Activated T-cell treated with anti-CD3 and anti-CD28 coated beads, Interleukin-2, amount 50 U/mL, for 4 hours (primary cell): ENCODE data around the gene DEFB114. TPM values are rescaled to one million over a fixed set of nuclear protein-coding genes. Genes with fewer than 3 reads are reported as not detected.
"Not testable (repeated sequence)": the region's sequence is repeated elsewhere in the genome, so short reads cannot be mapped to it uniquely, and the experiment has no call there.

ENCODE experiments used
- ATAC-seq, 2 donors: fragments of 200-7000 bp; cut with Tn5 transposase; one replicate each; pipeline ENCODE4 v1.10.0; 2021
- DNase-seq: peaks from one replicate; pipeline ENCODE4 v3.0.0-alpha.2; 2020
- H3K27me3 Mint-ChIP-seq: one replicate; pipeline ENCODE4 v1.8.0; 2021; ENCODE audit warnings: low read depth, mixed read lengths
- H3K36me3 Mint-ChIP-seq: one replicate; pipeline ENCODE4 v1.8.0; 2022; ENCODE audit warnings: mixed read lengths; ENCODE audit not compliant: insufficient read depth
- H3K4me1 Mint-ChIP-seq: one replicate; pipeline ENCODE4 v1.8.0; 2021; ENCODE audit warnings: low read depth, mixed read lengths
- H3K4me3 Mint-ChIP-seq: one replicate; pipeline ENCODE4 v1.8.0; 2021; ENCODE audit warnings: mild to moderate bottlenecking, moderate library complexity, mixed read lengths
- H3K9me3 Mint-ChIP-seq: one replicate; pipeline ENCODE4 v1.8.0; 2021; ENCODE audit warnings: mixed read lengths
- total RNA-seq, 3 donors: library from RNA; stranded (reverse); gene quantifications; one replicate each; pipeline ENCODE4 v1.2.1, GENCODE V29; 2021

DEFB114 gene
- total RNA-seq, 3 donors from 2014 or later, result not detected

DNA sequence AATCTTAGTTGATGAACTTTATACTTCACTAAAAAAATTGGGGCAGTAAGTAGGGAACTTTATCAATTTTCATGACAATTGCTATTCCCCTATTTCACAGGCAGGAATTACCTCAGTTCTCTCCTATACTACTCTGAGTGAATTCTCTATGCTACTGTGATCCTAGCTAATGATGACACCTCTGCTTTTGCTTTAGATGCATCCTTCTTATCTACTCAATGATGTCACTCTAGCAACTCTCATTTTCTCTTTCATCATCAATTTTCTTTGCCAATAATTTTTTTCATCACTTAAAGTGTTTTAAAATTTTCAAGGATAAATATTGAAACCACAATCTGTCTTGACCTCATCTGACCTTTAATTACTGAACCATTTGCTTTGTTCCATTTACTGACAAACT, 8.1 kb downstream of the DEFB114 start:
- DNase-seq (no peak), ATAC-seq (no peak)
- H3K36me3 Mint-ChIP-seq, result no peaks in the 10 kb centered on the region
- H3K27me3 Mint-ChIP-seq, result no peaks in the 10 kb centered on the region
- no peaks in the 10 kb centered on the region for H3K4me1 Mint-ChIP-seq
- peaks cover 6% of the 10 kb centered on the region for H3K9me3 Mint-ChIP-seq
- H3K4me3 Mint-ChIP-seq, result no peak overlapping the region

DNA sequence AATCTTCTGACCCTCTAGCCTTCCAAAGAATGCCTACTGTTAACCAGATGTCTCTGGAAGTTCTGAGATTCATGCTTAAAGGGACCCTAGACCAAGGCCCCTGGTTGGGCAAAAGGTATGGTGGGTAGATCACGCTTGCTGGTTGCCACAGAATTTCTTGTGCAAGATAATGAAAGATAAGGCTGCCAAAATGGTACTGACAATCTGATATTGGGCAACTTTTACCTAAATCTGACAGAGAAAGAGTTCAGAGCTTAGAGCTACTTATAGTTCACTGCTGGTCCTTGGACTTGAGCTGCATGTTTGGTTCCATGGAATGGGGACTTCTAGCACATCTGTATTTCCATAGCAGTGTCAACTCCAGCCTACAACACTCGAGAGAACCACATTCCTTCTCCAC, 12.0 kb downstream of the DEFB114 start:
- DNase-seq, result no peak
- Mint-ChIP-seq H3K4me3 (no peak overlapping the region), H3K27me3 (no peaks in the 10 kb centered on the region), H3K9me3 (peaks cover 13% of the 10 kb centered on the region), H3K4me1 (no peaks in the 10 kb centered on the region), H3K36me3 (no peaks in the 10 kb centered on the region)
- no peak for ATAC-seq

DNA sequence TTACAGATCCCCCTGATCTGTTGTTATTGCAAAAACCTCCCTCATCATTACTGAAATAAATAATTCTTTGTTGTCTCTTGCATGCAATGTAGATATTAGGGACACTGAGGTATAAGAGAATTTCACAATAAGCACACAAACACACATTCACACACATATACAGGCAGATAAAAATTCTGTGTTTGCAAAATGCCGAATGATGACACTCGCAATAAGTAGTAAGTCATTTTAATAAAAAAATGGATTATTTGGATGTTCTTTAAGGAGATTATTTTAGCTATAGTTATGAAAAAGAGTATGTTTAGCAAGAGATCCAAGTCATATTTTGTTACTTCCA, 13.6 kb downstream of the DEFB114 start:
- Mint-ChIP-seq H3K9me3 (peaks cover 7% of the 10 kb centered on the region), H3K27me3 (no peaks in the 10 kb centered on the region), H3K36me3 (no peaks in the 10 kb centered on the region), H3K4me3 (no peak overlapping the region), H3K4me1 (no peaks in the 10 kb centered on the region)
- no peak for DNase-seq
- ATAC-seq, result no peak

DNA sequence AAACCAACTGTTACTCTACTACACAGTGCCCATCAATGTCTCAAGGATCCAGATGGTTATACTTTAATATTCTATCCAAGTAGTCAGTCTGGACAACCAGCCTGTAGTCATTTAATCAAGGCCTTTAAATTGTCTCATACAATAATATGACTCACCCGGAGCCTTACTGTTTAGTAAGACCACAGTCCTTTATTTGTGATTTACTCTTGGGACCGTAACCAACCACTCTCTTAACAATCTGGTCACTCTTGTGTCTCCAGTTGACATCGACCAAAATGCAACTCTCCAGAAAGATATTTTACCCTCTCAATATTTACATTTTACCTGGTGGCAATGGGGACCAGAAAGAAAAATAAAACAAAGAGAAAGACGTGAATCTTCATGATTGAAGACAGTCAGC, 14.9 kb downstream of the DEFB114 start:
- DNase-seq (no peak), ATAC-seq (no peak)
- no peak overlapping the region for H3K4me3 Mint-ChIP-seq
- H3K36me3 Mint-ChIP-seq, result no peaks in the 10 kb centered on the region
- H3K9me3 Mint-ChIP-seq, result peaks cover 9% of the 10 kb centered on the region
- no peaks in the 10 kb centered on the region for H3K27me3 Mint-ChIP-seq
- no peaks in the 10 kb centered on the region for H3K4me1 Mint-ChIP-seq

DNA sequence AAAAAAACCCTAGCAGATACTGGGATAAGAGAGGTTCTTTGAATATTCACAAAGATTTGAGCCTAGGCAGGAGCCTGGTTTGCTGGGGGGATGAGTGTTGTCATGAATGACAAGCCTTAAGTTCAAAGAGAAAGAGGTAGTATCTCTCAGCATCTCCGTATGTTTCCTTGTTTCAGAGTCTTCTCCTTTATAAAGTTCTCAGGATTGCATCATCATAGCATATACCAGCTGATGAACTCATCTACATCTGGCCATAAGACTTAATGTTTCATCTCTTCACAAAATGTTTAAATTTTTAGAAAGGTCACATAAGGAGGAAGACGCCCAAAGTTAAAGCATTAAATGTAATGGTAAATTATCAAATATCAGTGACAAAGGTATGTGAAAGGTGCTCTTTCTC, 17.1 kb downstream of the DEFB114 start:
- Mint-ChIP-seq H3K27me3 (no peaks in the 10 kb centered on the region), H3K36me3 (no peaks in the 10 kb centered on the region), H3K9me3 (peaks cover 11% of the 10 kb centered on the region), H3K4me1 (no peaks in the 10 kb centered on the region), H3K4me3 (no peak overlapping the region)
- no peak for ATAC-seq
- DNase-seq, result no peak

DNA sequence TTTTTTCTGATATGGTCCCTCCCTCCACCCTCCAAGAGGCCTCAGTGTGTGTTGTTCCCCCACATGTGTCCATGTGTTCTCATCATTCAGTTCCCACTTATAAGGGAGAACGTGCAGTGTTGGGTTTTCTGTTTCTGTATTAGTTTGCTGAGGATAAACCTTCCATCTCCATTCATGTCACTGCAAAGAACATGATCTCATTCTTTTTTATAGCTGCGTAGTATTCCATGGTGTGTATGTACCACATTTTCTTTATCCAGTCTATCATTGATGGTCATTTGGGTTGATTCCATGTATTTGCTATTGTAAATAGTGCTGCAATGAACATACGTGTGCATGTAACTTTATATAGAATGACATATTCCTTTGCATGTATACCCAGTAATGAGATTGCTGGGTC, 19.9 kb downstream of the DEFB114 start:
- H3K4me1 Mint-ChIP-seq, H3K9me3 Mint-ChIP-seq, H3K4me3 Mint-ChIP-seq, H3K36me3 Mint-ChIP-seq, H3K27me3 Mint-ChIP-seq, ATAC-seq, DNase-seq: not testable (repeated sequence)

DNA sequence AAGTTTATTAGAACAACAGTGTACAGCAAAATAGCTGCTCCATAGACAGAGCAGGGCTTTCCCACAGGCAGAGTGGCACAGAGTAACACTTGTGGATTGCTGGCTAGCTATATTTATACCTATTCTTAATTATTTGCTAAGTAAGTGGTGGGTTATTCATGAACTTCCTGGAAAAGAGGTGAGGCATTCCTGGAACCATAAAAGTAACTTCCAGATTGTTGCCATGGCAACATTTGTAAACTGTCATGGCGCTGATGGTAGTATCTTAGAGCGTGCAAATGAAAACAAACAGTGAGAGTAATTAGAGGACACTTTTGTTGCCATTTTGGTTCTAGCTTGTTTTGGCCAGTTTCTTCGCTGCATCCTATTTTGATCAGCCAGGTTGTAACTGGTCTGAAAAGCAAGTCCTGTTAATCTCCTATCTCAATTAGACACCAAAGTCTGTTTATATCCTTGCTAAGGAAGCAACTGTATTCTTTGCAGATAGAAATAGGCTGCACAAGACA, 23.9 kb downstream of the DEFB114 start:
- H3K4me1 Mint-ChIP-seq, result no peaks in the 10 kb centered on the region
- no peak for DNase-seq
- H3K9me3 Mint-ChIP-seq, result peaks cover 8% of the 10 kb centered on the region
- ATAC-seq, result no peak
- no peaks in the 10 kb centered on the region for H3K27me3 Mint-ChIP-seq
- H3K4me3 Mint-ChIP-seq, result no peak overlapping the region
- H3K36me3 Mint-ChIP-seq, result no peaks in the 10 kb centered on the region

DNA sequence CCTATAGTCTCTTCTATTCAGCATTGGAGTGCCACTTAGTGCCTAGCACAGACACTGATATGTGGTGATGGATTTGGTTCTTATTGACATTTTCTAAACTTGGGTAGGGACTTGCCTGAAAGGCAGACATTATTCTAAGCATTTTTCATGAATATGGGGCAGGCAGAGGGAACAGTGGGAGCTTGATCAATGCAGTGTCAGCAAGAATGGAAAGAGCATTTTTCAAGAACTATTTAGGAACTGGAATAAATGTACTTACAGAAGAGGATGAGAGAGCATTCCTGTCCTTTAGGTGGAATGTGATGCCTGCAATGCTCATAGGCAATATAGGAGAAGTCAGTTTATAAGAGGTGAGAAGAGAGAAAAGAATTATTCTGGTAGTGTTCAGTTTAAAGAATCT, 26.2 kb downstream of the DEFB114 start:
- Mint-ChIP-seq H3K27me3 (no peaks in the 10 kb centered on the region), H3K9me3 (peaks cover 5% of the 10 kb centered on the region), H3K4me1 (no peaks in the 10 kb centered on the region), H3K36me3 (no peaks in the 10 kb centered on the region), H3K4me3 (no peak overlapping the region)
- ATAC-seq (no peak), DNase-seq (no peak)

DNA sequence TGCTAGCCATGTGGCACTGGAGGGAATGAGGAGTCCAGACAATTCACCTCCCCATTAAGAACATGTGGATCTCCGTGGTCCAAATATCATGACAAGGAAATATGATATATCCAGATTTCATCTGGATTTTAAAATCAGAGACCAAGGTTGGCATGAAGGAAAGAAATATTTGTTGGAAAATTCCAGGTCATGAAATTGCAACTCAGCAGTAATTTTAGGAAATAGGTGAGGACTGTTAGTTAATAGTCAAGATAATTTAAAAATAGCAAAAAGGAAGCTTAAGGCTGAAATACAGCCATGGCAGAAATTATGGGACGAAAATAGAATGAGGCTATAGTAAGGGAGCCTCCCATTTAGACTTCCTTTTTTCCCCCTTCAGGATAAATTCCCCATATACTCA, 26.9 kb downstream of the DEFB114 start:
- H3K4me1 Mint-ChIP-seq, result no peaks in the 10 kb centered on the region
- peaks cover 5% of the 10 kb centered on the region for H3K9me3 Mint-ChIP-seq
- H3K27me3 Mint-ChIP-seq, result no peaks in the 10 kb centered on the region
- H3K36me3 Mint-ChIP-seq, result no peaks in the 10 kb centered on the region
- no peak overlapping the region for H3K4me3 Mint-ChIP-seq
- ATAC-seq, result no peak
- no peak for DNase-seq

DNA sequence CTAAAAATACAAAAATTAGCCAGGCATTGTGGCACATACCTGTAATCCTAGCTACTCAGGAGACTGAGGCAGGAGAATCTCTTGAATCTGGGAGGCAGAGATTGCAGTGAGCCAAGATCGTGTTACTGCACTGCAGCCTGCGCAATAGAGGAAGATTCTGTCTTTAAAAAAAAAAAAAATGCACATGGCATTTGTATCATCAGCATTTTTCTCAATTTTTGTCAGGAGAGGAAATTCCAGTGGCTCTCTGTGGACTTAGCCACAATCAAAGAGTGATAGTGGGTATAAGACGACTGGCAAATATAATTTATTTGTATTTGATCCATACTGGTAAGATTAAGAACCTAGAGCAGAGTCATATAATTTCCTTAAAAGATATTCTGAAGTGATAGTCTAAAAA, 28.6 kb downstream of the DEFB114 start:
- Mint-ChIP-seq H3K4me3 (no peak overlapping the region), H3K9me3 (peaks cover 5% of the 10 kb centered on the region), H3K36me3 (no peaks in the 10 kb centered on the region)

DNA sequence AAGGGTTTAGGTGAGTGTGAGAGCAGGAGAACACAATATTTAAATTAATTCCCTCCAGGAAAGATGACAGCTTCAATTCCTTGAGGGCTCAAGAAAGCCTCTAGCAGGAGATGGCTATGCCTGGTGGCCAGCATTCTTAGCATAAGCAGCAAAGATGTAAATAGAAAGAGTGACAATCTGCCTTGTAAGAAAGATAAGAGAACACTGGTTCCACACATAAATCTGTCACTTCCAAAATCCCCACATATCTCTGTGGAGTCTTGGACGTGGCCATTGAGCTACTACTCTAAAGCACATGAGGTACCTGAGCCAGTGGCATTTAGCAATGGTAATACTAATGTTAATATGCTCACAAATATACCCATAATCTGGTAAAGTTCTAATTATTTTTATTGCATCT, 29.2 kb downstream of the DEFB114 start:
- no peak for ATAC-seq
- Mint-ChIP-seq H3K36me3 (no peaks in the 10 kb centered on the region), H3K9me3 (peaks cover 5% of the 10 kb centered on the region), H3K4me1 (no peaks in the 10 kb centered on the region), H3K4me3 (no peak overlapping the region), H3K27me3 (no peaks in the 10 kb centered on the region)
- no peak for DNase-seq

More for the DNA sequence above, 28.6 kb downstream of the DEFB114 start:
- H3K4me1 Mint-ChIP-seq, result no peaks in the 10 kb centered on the region
- no peaks in the 10 kb centered on the region for H3K27me3 Mint-ChIP-seq
- DNase-seq, result no peak
- ATAC-seq, result no peak

DNA sequence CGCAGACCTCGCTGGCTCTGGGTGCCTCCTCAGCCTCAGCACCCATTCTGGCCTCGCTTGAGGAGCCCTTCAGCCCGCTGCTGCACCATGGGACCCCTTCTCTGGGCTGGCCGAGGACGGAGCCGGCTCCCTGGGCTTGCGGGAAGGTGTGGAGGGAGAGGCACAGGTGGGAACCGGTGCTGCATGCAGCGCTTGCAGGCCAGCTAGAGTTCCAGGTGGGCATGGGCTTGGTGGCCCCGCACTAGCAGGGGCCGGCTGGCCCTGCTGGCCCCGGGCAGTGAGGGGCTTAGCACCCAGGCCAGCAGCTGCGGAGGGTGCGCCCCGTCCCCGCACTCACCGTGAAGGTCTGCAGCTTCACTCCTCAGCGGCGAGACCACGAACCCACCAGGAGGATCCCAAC, 30.4 kb downstream of the DEFB114 start:
- Mint-ChIP-seq H3K36me3 (no peaks in the 10 kb centered on the region), H3K9me3 (peaks cover 5% of the 10 kb centered on the region), H3K27me3 (no peaks in the 10 kb centered on the region), H3K4me1 (no peaks in the 10 kb centered on the region), H3K4me3 (no peak overlapping the region)
- DNase-seq (no peak), ATAC-seq (no peak)

DNA sequence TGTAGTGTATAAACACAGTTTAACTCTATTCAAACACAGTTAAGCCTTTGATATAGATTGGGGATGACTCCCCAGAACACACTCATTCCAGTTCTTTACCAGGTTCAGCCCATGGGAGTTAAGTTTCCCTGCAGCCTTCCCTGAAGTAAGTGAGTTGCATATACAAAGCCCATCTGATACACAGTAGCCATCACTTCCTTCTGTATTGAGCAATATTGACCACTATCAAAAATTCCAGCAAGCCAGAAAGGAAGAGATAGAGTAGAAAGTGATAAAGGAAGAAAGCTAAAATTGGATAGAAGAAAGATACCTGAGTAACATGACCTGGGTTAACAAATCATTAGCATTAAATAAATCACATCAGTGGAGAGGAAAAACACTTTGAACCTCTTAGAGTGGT, 34.6 kb downstream of the DEFB114 start:
- ATAC-seq, result no peak
- Mint-ChIP-seq H3K27me3 (no peaks in the 10 kb centered on the region), H3K9me3 (no peaks in the 10 kb centered on the region), H3K36me3 (no peaks in the 10 kb centered on the region), H3K4me1 (no peaks in the 10 kb centered on the region), H3K4me3 (no peak overlapping the region)
- DNase-seq, result no peak

DNA sequence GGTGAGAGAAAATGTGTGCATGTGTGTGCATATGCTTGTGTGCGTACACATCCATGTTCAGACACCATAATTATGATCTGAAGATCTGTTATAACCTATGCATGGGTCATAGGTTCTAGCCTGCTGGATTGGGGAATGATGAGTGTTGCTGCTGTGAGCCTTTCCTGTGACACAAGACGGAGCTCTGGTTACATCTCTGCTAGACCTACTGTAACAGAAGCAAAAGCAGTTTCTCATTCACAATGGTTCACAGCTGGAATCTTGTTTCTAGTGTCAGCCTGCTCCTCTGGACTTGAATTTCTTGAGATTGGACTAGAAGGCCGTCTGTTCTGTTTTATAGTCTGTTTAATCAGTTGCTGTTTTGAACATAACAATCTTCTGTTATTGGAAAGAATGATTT, 40.1 kb downstream of the DEFB114 start:
- H3K36me3 Mint-ChIP-seq, result no peaks in the 10 kb centered on the region
- H3K9me3 Mint-ChIP-seq, result no peaks in the 10 kb centered on the region
- ATAC-seq, result no peak
- H3K4me3 Mint-ChIP-seq, result no peak overlapping the region
- H3K27me3 Mint-ChIP-seq, result no peaks in the 10 kb centered on the region
- no peaks in the 10 kb centered on the region for H3K4me1 Mint-ChIP-seq
- no peak for DNase-seq

DNA sequence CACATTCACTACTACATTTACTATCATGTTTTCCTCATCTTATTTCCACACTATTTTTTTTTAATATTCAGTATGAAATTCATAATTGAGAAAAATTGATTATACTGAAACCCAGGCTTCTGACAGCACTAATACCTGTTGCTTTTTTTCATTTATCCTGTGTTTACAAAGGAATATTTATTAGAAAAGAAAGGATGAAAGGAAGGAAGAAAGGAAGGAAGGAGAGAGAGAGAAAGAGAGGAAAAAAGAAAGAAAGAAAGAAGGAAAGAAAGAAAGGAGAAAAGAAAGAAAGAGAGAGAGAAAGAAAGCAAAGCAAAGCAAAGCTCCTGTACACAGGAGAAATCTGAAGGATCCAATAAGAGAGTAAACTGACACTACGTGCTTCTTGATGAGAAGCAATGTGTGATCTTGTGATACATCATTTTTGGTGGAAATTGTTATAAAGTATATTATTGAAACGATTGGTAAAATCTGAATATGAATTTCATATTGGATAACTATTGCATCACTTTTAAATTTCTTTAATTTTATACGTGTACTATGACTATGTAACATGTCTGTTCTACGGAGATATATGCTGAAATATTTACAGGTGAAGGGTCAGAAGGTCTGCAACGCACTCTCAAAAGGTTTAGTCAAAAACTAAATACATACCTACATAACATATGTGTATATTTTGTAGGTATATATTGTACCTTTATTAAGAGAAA, 43.9 kb downstream of the DEFB114 start:
- Mint-ChIP-seq H3K4me1 (no peaks in the 10 kb centered on the region), H3K27me3 (no peaks in the 10 kb centered on the region), H3K9me3 (no peaks in the 10 kb centered on the region)

DNA sequence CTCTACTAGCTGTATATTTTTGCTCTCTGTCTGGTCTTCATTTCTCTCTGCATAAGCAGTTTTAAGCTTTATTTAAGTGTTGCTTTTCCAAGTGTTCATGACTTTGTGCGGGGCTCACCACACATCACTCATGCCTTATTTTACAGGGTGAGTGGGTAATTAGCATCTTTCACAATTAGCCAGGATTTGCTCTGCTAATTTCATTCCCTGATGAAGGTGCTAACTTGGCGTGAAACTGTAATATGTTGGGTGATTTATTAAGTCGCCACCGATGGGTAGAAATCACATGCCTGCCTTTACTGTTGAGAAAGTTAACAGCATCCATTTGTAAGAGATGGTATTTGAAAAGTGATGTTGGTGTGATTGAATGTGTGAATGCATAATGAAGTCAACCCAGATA, 44.7 kb downstream of the DEFB114 start:
- DNase-seq, result no peak
- H3K4me1 Mint-ChIP-seq, result no peaks in the 10 kb centered on the region
- no peak for ATAC-seq
- H3K9me3 Mint-ChIP-seq, result no peaks in the 10 kb centered on the region
- H3K27me3 Mint-ChIP-seq, result no peaks in the 10 kb centered on the region
- H3K4me3 Mint-ChIP-seq, result no peak overlapping the region
- H3K36me3 Mint-ChIP-seq, result no peaks in the 10 kb centered on the region

More for the DNA sequence above, 43.9 kb downstream of the DEFB114 start:
- no peak overlapping the region for H3K4me3 Mint-ChIP-seq
- no peaks in the 10 kb centered on the region for H3K36me3 Mint-ChIP-seq
- ATAC-seq, result no peak
- DNase-seq, result no peak
